ENCODE results near the gene TNFSF9.
"Not testable (repeated sequence)": the region's sequence is repeated elsewhere in the genome, so short reads cannot be mapped to it uniquely, and the experiment has no call there.

TNFSF9 gene

DNA sequence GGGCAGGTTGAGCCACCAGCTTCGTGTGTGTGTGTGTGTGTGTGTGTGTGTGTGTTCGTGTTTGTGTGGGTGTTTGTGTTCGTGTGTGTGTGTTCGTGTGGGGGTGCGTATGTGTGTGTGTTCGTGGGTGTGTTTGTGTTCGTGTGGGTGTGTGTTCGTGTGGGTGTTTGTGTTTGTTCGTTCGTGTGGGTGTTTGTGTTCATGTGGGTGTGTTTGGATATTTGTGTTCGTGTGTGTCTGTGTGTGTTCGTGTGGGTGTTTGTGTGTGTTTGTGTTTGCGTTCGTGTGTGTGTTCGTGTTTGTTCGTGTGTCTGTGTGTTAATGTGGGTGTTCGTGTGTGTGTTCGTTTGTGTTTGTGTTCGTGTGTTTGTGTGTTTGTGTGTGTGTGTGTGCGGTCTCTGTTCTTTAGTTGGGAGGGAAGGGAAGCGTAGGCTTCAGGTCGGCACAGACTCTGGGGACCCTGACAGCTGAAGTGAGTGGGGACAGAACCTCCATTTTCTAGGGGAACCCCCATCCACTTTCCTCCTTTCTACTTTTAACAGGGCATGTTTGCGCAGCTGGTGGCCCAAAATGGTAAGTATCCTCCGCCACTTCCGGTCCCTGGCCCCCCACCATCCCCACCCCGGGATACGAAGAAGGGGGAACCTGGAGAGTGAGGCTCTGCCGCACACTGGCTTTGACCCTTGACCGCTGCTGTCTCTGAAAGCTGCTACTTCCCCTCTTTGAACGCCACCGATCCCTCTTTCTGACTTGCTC lies 1.6 kb downstream of the TNFSF9 start:
- DNase-seq (ENCODE audit: low read depth): no peak

DNA sequence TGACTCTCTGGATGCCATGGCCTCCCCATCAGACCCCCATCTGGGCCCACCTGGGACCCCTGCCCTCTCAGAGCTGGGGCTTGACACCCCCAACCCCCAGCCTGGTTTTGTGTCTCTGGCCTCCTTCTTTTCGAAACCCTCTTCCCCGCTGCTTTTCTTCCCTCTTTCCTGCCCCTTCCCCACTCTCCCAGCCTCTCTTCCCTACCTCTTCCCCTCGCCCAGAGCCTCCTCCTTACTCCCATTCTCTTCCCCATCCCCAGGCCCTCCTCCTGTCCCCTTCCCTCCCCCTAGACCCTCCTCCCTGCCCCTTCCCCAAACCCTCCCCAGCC lies 2.1 kb downstream of the TNFSF9 start:
- no peak for DNase-seq (ENCODE audit: low read depth)

DNA sequence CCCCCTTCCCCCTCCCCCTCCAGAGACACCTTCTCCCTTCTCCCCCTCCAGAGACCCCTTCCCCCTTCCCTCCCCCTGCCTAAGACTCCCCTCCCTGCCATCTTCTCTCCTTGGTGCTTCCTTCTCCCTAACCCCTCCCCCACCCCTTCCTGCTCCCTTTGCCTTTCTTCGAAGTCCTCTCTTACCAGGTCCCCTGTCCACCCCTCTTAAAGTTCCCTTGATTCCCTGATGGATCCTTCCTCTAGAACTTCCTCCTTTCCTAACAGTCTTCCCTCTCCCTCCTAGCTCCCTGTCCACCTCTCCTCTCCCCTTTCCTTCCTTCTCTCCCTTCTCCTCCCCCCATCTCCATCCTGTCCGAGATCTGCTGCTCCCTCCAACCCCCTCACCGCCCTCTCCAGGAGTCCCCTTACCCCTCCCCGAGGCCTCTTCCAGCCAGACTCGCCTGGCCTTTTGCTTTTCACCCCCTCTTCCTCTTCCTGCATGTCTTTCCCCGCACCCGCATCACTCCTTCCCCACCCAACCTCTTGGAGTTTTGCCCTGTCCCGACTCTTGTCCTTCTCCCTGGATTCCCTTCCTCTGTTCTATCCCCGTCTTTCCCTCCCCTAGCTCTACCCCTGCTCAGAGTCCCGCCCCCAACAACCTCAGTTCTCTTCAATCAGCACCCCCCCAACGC lies 3.1 kb downstream of the TNFSF9 start:
- DNase-seq (ENCODE audit: low read depth): no peak

DNA sequence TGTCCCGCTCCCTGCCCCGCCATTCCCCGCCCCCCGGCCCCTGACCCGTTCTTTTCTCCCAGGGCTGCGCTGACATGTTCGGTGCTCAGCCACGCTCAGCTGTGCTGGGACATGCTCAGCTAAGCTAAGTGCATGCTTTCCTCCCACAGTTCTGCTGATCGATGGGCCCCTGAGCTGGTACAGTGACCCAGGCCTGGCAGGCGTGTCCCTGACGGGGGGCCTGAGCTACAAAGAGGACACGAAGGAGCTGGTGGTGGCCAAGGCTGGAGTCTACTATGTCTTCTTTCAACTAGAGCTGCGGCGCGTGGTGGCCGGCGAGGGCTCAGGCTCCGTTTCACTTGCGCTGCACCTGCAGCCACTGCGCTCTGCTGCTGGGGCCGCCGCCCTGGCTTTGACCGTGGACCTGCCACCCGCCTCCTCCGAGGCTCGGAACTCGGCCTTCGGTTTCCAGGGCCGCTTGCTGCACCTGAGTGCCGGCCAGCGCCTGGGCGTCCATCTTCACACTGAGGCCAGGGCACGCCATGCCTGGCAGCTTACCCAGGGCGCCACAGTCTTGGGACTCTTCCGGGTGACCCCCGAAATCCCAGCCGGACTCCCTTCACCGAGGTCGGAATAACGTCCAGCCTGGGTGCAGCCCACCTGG lies 3.7 kb downstream of the TNFSF9 start:
- DNase-seq (ENCODE audit: low read depth): no peak

DNA sequence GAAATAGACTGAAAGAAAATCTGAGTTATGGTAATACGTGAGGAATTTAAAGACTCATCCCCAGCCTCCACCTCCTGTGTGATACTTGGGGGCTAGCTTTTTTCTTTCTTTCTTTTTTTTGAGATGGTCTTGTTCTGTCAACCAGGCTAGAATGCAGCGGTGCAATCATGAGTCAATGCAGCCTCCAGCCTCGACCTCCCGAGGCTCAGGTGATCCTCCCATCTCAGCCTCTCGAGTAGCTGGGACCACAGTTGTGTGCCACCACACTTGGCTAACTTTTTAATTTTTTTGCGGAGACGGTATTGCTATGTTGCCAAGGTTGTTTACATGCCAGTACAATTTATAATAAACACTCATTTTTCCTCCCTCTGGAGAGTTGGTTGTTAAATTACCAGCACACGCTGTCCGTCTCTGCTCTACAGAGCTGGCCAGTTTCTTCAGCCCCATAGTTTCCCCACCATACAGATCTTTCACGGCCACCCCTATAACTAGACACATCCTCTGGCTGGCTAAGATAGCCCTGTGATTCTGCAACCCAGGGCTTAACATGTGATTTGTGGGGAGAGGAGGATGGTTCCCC lies 4.8 kb downstream of the TNFSF9 start:
- no peak for DNase-seq (ENCODE audit: low read depth)

DNA sequence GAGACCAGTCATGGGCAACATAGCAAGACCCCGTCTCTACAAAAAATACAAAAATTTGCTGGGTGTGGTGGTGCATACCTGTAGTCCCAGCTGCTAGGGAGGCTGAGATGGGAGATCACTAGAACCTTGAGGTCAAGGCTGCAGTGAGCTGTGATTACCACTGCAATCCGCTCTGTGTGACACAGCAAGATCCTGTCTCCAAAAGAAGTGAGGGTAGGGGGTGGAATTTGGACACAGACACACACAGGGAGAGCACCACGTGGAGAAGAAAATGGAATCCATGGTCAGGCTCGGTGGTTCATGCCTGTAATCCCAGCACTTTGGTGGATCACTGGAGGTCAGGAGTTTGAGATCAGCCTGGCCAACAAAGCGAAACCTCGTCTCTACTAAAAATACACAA lies 8.7 kb downstream of the TNFSF9 start:
- DNase-seq (ENCODE audit: low read depth): no peak

DNA sequence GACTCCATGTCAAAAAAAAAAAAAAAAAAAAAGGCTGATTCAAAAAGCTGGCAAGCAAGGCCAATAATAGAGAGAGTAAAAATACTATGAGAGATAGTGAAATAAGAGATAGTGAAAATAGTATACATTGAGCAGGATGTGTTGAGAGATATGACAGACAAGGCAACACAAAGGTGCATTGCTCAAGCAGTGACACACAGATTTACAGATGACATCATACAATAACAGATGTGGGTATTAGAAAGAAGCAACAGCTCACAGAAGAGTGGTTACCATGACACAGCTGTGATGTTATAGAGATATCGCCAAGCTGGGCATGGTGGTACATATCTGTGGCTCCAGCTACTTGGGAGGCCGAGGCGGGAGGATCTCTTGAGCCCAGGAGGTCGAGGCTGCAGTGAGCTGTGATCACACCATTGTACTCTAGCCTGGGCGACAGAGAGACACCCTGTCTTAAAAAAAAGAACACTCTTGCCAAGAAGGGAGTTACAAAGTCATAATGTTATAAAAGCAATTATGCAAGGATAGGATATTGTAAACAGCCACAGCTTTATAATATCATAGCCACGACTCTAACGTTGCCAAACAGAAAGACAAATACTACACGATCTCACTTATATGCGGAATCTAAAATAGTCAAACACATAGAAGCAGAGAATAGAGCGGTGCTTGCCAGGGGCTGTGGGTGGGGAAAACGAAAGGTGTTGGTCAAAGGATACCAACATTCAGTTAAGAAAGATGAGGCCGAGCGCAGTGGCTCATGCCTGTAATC lies 10.3 kb downstream of the TNFSF9 start:
- no peak for DNase-seq (ENCODE audit: low read depth)

DNA sequence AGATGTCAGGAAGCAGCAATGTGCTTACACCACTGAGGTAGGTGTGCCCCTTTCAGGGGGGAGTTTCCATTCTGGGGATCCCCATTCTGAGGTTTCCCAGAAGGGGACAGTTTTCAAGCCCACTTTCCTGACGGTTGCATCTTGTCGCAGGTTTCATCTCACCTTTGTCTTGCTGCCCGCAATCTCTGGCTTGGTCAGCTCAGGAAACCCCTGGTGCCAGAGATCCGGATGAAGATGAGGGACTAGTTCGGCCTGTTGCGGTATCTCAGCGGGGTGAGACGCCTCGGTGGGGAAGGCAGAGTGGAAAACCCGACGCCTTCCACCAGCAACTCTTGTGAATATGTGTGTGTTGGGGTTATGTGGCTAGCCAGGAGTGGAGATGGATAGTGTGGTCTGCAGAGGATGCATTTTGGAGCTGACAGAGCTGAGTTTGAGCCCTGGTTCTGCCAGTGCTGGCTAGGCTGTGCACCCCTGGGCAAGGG lies 13.1 kb downstream of the TNFSF9 start:
- DNase-seq (ENCODE audit: low read depth): no peak

DNA sequence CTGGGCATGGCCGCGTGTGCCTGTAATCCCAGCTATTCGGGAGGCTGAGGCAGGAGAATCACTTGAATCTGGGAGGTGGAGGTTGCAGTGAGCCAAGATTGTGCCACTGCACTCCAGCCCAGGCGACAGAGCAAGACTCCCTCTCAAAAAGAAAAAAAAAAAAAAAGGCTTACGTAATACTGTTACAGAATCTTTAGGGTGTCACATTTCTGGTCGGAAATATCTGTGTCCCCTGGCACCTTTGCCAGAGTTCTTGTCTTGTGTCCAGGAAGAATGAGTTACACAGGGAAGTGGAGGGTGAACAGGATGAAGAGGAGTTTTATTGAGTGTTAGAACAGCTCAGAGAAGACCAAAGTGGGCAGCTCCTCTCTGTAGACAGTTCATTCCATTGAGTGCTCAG lies 19.9 kb downstream of the TNFSF9 start:
- DNase-seq (ENCODE audit: low read depth): not testable (repeated sequence)

DNA sequence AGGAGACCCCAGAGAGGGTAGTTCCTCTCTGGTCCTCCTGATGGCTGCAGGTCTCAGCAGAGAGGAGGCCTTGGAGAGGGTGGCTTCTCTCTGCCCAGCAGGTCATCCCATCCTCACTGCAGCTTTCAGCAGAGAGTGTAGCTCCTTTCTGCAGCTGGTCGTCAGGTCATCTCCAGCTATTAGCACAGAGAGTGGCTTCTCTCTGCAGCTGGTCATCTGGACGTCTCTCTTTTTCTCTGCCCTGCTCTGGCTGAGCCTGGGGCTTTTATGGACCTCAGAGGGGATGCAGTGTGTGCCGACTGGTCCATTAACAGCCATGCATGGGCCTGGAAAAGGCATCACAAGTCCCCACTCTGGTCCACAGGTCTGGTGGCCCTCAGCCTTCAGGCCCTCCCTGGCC lies 20.3 kb downstream of the TNFSF9 start:
- DNase-seq (ENCODE audit: low read depth): no peak

DNA sequence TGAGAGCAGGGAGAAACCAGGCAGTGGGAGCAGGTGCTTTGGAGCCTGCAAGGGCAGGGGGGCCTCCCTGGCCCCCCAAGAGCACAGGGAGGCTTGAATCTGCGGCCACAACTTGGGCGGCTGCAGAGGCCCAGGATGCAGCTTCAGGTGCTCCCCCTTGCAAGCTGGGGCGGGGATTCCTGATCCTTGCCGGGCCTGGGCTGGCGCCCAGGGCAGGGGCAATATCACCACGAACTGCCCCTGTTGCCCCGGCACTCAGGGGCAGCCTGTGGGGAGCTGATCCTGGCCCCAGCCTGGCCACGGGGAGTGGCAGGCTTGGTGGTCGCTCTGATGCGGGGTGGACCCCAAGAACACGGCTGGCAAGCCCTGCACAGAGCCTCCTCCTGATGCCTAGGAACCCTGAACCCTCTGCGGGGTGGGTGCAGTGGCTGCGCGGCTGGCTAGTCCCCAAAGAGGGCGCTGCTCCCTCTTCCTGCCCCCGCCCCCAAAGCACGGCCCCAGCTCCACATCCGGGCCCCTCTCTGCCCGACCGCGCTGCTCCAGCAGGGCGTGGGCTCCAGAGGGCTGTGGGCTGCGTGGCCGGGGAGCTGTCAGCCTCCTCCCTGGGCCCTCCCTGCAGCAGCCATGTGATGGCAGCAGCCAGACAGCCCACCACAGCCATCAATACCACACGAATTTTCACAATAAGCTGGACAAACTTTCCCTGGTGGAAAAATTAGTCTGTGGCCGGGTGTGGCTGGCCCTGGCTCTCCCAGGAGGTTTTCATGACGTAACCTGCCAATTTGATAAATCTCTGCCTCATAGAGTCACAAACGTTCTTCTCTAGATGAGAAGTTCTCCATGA lies 21.0 kb downstream of the TNFSF9 start:
- peak; percentile 49 for DNase-seq (ENCODE audit: low read depth)

DNA sequence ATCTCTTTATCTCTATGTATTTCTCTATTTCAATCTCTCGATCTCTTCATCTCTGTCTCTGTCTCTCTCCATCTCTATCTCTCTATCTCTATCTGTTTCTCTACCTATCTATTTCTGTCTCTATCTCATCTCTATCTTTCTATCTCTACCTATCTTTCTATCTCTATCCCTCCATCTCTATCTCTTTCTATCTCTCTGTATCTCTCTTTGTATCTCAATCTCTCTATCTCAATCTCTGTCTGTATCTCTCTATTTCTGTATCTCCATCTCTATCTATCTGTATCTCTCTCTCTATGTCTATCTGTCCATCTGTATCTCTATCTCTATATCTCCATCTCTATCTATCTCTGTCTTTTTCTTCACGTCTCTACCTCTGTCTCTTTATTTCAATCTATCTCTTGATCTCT lies 25.2 kb downstream of the TNFSF9 start:
- no peak for DNase-seq (ENCODE audit: low read depth)

DNA sequence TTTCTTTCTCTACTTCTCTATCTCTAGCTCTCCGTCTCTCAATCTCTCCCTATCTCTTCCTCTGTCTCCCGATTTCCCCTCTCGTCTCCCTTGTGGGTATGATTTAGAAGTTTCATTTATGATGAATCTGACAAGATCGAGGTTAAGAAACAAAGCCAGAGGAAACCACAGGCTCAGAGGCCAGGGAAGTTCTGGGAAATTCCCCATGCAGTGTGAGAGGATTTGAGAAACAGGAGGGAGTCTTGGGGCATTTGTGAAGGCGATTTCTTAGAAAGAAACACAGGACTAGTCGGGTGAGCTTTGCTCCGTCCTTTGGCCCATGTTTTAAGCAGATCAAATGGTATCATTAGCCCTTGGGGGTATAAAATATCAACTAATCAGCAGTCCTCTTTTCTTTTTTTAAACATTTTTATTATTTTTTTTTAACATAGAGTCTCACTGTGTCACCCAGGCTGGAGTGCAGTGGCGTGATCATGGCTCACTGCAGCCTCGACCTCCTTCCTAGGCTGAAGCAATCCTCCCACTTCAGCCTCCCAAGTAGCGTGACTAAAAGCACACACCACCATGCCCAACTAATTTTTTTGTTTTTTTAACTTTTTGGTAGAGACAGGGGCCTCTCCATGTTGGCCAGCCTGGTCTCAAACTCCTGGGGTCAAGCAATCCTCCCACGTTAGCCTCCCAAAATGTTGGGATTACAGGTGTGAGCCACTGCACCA lies 25.8 kb downstream of the TNFSF9 start:
- no peak for DNase-seq (ENCODE audit: low read depth)

DNA sequence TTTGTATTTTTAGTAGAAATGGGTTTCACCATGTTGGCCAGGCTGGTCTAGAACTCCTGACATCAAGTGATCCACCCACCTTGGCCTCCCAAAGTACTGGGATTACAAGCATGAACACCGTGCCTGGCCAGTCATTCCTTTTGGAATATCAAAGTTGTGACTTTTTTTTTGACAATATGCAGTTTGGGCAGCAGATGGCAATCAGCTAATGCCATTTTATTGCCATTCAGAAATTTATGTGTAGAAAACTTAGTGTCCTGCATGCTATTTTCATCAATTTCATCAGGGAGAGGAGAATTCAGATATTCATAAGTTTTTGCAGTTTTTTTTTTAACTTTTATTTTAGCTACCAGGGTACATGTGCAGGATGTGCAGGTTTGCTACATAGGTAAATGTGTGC lies 31.6 kb downstream of the TNFSF9 start:
- DNase-seq (ENCODE audit: low read depth): not testable (repeated sequence)

DNA sequence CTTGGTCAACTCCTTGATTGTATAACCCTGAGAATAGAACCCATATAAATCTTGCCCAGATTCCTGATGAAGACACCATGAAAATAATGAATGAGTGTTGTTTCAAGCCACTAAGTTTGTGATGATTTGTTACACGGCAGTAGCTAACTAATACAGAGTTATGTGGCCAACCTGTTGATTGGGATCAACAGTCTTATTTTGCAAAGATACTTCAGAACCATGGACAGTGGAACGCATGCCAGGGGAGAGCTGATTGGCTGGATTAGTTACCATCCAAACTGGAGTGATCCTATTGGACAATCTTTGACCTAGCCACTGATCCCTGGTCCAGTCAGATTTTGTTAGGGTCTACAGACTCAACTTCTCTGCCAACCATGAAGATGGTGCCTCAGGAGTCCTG lies 33.6 kb downstream of the TNFSF9 start:
- no peak for DNase-seq (ENCODE audit: low read depth)

DNA sequence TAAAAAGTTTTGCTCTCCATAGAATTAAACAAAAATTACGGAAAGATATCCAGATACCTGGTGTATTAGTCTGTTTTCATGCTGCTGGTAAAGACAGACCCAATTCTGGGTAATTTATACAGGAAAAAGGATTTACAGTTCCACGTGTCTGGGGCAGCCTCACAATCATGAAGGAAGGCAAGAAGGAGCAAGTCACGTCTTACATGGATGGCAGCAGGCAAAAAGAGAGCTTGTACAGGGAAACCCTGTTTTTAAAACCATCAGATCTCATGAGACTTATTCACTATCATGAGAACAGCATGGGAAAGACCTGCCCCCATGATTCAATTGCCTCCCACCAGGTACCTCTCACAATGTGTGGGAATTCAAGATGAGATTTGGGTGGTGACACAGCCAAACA lies 35.9 kb downstream of the TNFSF9 start:
- not testable (repeated sequence) for DNase-seq (ENCODE audit: low read depth)

DNA sequence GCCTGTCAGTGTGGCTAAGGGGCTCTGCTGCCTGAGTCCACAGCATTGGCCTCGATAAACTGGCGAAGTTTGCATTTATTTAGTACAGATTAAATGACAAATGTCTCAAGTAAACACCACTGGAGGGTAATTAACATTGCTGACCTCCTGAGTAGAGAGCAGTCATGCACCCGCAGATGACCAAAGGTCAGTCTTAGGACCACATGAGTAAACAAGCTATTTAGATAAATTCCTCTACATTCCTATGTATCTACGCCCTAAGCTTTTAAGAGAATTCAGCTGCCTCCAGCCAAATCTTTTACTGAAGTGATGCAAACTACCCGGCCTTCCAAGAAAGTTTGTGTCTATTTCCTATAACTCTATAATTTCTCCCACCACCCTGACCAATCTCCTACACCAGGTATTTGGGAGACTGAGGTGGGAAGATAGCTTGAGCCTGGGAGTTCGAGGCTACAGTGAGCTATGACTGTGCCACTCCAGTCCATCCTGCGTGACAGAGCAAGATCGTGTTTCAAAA lies 37.2 kb downstream of the TNFSF9 start:
- DNase-seq (ENCODE audit: low read depth): no peak

DNA sequence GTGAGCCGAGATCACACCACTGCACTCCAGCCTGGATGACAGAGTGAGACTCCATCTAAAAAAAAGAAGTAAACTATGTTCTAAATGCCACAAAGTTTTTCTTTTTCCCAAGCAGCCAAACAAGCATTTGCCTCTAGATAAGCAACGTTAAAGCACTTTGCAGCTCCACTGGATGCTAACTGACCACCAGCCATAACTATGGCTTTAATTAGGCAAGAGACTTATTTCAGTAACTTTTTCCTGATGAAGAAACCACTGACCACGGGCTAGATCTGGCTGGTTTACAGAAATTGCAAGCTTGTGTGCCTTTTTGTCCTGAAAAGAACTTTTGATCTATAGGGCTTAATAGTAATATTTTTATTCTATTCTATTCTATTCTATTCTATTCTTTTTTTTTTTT lies 38.0 kb downstream of the TNFSF9 start:
- no peak for DNase-seq (ENCODE audit: low read depth)

DNA sequence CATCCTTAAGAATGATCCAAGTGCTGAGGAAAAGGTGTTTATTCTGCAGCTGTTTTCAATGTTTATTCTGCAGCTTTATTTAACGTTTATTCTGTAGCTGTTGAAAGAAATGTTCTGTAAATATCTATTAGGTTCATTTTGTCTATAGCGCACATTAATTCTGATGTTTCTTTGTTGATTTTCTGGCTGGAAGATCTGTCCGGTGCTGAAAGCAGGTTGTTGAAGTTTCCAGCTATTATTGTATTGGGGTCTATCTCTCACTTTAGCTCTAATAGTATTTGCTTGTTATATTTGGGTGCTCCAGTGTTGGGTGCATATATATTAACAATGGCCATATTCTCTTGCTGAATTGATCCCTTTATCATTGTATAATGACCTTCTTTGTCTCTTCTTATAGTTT lies 39.9 kb downstream of the TNFSF9 start:
- no peak for DNase-seq (ENCODE audit: low read depth)

DNA sequence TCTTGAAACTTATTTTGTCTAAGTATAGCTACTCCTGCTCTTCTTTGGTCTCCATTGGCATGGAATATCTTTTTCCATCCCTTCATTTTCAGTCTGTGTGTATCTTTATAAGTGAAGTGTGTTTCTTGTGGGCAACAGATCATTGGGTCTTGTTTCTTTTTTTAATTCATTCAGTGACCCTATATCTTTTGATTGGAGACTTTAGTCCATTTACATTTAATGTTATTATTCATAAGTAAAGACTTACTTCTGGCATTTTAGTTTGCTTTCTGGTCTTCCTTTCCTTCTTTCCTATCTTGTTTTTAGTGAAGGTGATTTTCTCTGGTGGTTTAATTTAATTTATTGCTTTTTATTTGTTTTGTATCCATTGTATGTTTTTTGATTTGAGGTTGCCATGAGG lies 40.3 kb downstream of the TNFSF9 start:
- no peak for DNase-seq (ENCODE audit: low read depth)
